Endodermal cell (in vitro differentiated cells): ENCODE data around the gene TRPM4. TPM values are rescaled to one million over a fixed set of nuclear protein-coding genes. Genes with fewer than 3 reads are reported as not detected.

Experiments used
- DNase-seq: peaks from one replicate; pipeline ENCODE4 v3.0.0-alpha.2; 2017
- H3K27ac ChIP-seq: 2 replicates; pipeline ENCODE4 v1.5.1; 2013; ENCODE audit warnings: mild to moderate bottlenecking, low read depth, low read length, moderate library complexity
- H3K27me3 ChIP-seq: 2 replicates; pipeline ENCODE4 v1.6.1; 2013; ENCODE audit warnings: mild to moderate bottlenecking, low read length, moderate library complexity; ENCODE audit not compliant: insufficient read depth, control insufficient read depth, poor library complexity, severe bottlenecking
- H3K36me3 ChIP-seq: 2 replicates; pipeline ENCODE4 v1.7.0; 2013; ENCODE audit warnings: mild to moderate bottlenecking, low read length, moderate library complexity; ENCODE audit not compliant: control insufficient read depth, insufficient read depth
- H3K4me1 ChIP-seq: one replicate; pipeline ENCODE4 v1.7.0; 2013; ENCODE audit warnings: low read length; ENCODE audit not compliant: control insufficient read depth, insufficient read depth
- H3K4me3 ChIP-seq: 2 replicates; pipeline ENCODE4 v1.5.1; 2013; ENCODE audit warnings: mild to moderate bottlenecking, low read length, moderate library complexity
- H3K9ac ChIP-seq: 2 replicates; pipeline ENCODE4 v1.6.1; 2013; ENCODE audit warnings: mild to moderate bottlenecking, low read length, moderate library complexity; ENCODE audit not compliant: poor library complexity, severe bottlenecking; ENCODE audit errors: extremely low read depth
- H3K9me3 ChIP-seq: 2 replicates; pipeline ENCODE4 v1.6.1; 2013; ENCODE audit warnings: mild to moderate bottlenecking, low read length, moderate library complexity; ENCODE audit not compliant: control insufficient read depth
- H3K27ac Mint-ChIP-seq: 2 replicates; pipeline ENCODE4 v1.8.0; 2020; ENCODE audit warnings: mixed read lengths
- H3K27me3 Mint-ChIP-seq: 2 replicates; pipeline ENCODE4 v1.8.0; 2021; ENCODE audit warnings: mild to moderate bottlenecking, mixed read lengths; ENCODE audit not compliant: insufficient read depth
- H3K36me3 Mint-ChIP-seq: 2 replicates; pipeline ENCODE4 v1.8.0; 2020; ENCODE audit warnings: low read depth, mixed read lengths
- H3K4me1 Mint-ChIP-seq: 2 replicates; pipeline ENCODE4 v1.8.0; 2020; ENCODE audit warnings: mixed read lengths
- H3K4me3 Mint-ChIP-seq: 2 replicates; pipeline ENCODE4 v1.8.0; 2020; ENCODE audit warnings: mild to moderate bottlenecking, moderate library complexity, mixed read lengths
- H3K9me3 Mint-ChIP-seq: 2 replicates; pipeline ENCODE4 v1.8.0; 2020; ENCODE audit warnings: mild to moderate bottlenecking, mixed read lengths
- WGBS, 2 experiments: methylation state at CpG; one replicate each; pipeline versions ENCODE4 v1.1.5 to v1.1.7; 2013; ENCODE audit warnings: missing lambda C conversion rate in 2 of 2, mixed read lengths in 1 of 2; ENCODE audit not compliant: insufficient coverage in 1 of 2, insufficient read length in 1 of 2; 5-methylcytosine and 5-hydroxymethylcytosine counted together
- total RNA-seq, 2 donors: library from RNA; stranded (reverse); fragmentation: NEBNext Ultra II Directional in 1 of 2; extraction: Animal tissue kit (Norgen Biotek cat#: 25700) in 1 of 2; gene quantifications; 2 replicates in 1 of 2; 3 replicates in 1 of 2; pipeline ENCODE4 v1.2.1, GENCODE V29; 2021
- TF ChIP-seq, protein P1 (sequence below): fragments of 200-600 bp; sonication (generic); conservative IDR thresholded peaks from 2 replicates; pipeline ENCODE4 v1.5.0; 2021; ENCODE audit warnings: antibody characterized with exemption, mild to moderate bottlenecking

The TRPM4 gene
- total RNA-seq, 2 donors from 2014 or later, result 22.0 to 33.3 TPM

DNA sequence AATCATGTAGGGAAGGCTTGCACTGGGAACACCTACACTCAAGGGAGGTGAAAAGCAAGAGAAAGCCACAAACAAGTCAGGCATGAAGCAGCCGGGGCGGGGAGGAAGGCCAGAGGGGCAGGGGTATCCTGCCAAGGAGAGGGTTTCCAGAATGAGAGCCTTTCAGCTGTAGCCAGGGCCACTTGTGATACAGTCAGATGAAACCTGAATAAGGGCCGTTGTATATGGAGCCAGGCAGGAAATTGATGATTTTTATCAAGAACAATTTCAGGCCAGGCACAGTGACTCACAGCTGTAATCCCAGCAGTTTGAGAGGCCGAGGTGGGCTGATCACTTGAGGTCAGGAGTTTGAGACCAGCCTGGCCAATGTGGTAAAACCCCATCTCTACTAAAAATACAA, 4.4 kb downstream of the TRPM4 start:
- WGBS, 2 experiments, result 86 to 92% methylated on average over 4 of the region's 4 CpGs
- no peaks in the 10 kb centered on the region for H3K36me3 ChIP-seq
- H3K27ac ChIP-seq, result no peak overlapping the region
- H3K4me3 ChIP-seq, result no peak overlapping the region
- Mint-ChIP-seq H3K4me1 (peaks cover 4% of the 10 kb centered on the region), H3K36me3 (peaks cover 2% of the 10 kb centered on the region), H3K9me3 (no peaks in the 10 kb centered on the region), H3K27ac (no peak overlapping the region), H3K4me3 (no peak overlapping the region), H3K27me3 (peaks cover 22% of the 10 kb centered on the region)
- H3K9me3 ChIP-seq, result no peaks in the 10 kb centered on the region
- H3K4me1 ChIP-seq, result no peaks in the 10 kb centered on the region
- DNase-seq, result no peak
- H3K9ac ChIP-seq, result no peak overlapping the region
- no peaks in the 10 kb centered on the region for H3K27me3 ChIP-seq
- TF ChIP-seq, protein P1, sequence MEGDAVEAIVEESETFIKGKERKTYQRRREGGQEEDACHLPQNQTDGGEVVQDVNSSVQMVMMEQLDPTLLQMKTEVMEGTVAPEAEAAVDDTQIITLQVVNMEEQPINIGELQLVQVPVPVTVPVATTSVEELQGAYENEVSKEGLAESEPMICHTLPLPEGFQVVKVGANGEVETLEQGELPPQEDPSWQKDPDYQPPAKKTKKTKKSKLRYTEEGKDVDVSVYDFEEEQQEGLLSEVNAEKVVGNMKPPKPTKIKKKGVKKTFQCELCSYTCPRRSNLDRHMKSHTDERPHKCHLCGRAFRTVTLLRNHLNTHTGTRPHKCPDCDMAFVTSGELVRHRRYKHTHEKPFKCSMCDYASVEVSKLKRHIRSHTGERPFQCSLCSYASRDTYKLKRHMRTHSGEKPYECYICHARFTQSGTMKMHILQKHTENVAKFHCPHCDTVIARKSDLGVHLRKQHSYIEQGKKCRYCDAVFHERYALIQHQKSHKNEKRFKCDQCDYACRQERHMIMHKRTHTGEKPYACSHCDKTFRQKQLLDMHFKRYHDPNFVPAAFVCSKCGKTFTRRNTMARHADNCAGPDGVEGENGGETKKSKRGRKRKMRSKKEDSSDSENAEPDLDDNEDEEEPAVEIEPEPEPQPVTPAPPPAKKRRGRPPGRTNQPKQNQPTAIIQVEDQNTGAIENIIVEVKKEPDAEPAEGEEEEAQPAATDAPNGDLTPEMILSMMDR, result no peak

DNA sequence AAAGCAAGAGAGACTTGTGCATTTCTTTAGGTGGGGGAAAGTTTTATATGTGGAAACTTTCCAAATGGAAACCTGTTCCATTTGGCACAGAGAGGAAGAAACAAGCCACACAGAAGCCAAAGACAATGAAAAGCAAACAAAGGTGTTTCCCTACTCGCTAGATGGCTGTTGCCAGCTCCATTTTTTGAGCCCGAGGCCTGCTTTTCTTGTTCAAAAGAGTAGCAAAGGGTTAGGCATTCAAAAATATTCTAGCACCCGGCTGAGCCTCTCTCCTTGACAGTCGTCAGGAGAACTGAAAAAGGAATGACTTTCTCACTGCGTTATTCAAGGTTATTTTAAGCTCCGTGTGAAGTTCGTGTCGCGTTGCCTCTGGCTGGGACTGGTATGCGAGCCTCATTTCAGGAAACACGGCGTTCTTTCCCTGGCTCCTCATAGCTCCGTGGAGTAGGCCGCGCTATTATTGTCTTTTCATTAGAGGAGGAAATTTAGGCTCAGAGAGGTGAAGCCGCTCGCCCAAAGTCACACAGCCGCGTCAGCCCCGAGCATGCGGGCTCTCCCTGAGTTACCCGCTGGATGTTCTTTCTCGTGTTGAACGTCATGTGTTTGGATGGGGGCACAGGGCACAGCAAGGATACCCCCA, 7.6 kb downstream of the TRPM4 start:
- H3K4me3 ChIP-seq, result no peak overlapping the region
- H3K27ac Mint-ChIP-seq, result no peak overlapping the region
- no peaks in the 10 kb centered on the region for H3K27me3 ChIP-seq
- TF ChIP-seq, protein P1, result no peak
- H3K36me3 Mint-ChIP-seq, result peaks cover 3% of the 10 kb centered on the region
- no peak for DNase-seq
- H3K4me1 Mint-ChIP-seq, result no peaks in the 10 kb centered on the region
- H3K9me3 ChIP-seq, result no peaks in the 10 kb centered on the region
- no peak overlapping the region for H3K9ac ChIP-seq
- no peak overlapping the region for H3K27ac ChIP-seq
- no peaks in the 10 kb centered on the region for H3K9me3 Mint-ChIP-seq
- no peaks in the 10 kb centered on the region for H3K36me3 ChIP-seq
- H3K4me3 Mint-ChIP-seq, result no peak overlapping the region
- 88 to 90% methylated on average over 21 to 24 of the region's 24 CpGs for WGBS, 2 experiments
- no peaks in the 10 kb centered on the region for H3K4me1 ChIP-seq
- H3K27me3 Mint-ChIP-seq, result peaks cover 8% of the 10 kb centered on the region

DNA sequence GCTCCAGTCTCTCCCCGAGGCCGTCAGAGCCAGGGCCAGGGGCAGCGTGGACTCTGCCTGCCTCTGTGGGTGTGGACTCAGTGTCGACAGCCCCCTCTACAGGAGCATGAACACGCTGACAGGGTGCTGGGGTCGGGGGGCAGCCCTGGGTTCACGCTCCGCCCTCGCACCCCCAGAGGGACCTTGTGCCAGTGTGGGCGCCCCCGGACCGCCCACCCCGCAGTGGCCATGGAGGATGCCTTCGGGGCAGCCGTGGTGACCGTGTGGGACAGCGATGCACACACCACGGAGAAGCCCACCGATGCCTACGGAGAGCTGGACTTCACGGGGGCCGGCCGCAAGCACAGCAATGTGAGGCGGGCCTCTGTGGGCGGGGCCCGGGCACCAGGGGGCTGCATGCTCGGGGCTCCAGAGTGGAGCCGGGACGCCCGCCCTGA, 8.3 kb downstream of the TRPM4 start:
- H3K27ac ChIP-seq, result no peak overlapping the region
- H3K9me3 ChIP-seq, result no peaks in the 10 kb centered on the region
- H3K36me3 Mint-ChIP-seq, result peaks cover 7% of the 10 kb centered on the region
- TF ChIP-seq, protein P1, result peak; percentile 39
- no peak overlapping the region for H3K27ac Mint-ChIP-seq
- no peaks in the 10 kb centered on the region for H3K27me3 ChIP-seq
- no peak overlapping the region for H3K9ac ChIP-seq
- 81 to 86% methylated on average over 22 to 30 of the region's 30 CpGs for WGBS, 2 experiments
- H3K4me1 Mint-ChIP-seq, result no peaks in the 10 kb centered on the region
- H3K4me1 ChIP-seq, result no peaks in the 10 kb centered on the region
- H3K4me3 ChIP-seq, result no peak overlapping the region
- no peak overlapping the region for H3K4me3 Mint-ChIP-seq
- DNase-seq, result peak; percentile 61
- peaks cover 8% of the 10 kb centered on the region for H3K27me3 Mint-ChIP-seq
- H3K36me3 ChIP-seq, result peaks cover 6% of the 10 kb centered on the region
- no peaks in the 10 kb centered on the region for H3K9me3 Mint-ChIP-seq
